ENCODE measurements around the gene ZNF385C. TPM values are rescaled to one million over a fixed set of nuclear protein-coding genes. Genes with fewer than 3 reads are reported as not detected.
A peak's percentile ranks its signal among the peaks of the same experiment; 100 is the strongest.

ZNF385C gene
- total and polyA plus RNA-seq, 2 donors (not counting 1 experiment from before 2014, with no cell fraction given) = under 0.01 to 0.03 TPM

DNA sequence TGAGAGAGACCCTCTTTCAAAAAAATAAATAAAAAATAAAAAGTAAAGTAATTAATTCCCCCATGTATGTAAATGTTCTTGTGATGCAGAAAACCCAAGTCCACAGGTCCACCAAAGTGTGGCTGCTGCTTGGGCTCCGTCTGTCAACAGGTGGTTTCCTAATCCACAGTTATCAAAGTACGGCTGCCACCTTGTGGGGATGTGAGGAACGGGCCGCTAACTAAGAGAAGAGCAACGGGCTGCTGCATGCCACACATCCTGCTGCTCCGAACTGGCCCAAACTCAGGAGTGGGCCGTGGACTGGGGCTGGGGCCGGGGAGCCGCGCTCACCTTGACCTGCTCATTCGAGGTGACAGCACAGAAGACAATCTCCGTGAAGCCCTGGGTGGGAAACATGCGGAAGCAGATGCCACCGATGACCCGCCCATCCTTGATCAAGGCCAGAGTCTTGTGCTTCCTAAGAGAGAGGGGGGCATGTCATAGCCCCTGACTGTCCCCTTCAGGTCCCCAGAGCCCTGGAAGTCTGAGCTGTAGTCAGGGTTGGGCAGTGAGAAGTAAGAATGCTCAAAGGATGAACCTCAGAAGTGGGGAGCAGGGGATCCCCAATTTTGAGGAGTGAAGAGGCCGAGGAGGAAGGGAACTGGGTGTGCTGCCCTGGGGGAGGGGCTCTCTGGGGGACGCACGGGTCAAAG, 18.6 kb upstream of the ZNF385C start:
- Histone ChIP-seq H2AFZ (ENCODE audit: low read length) (no peak overlapping the region), H4K20me1 (ENCODE audit: control insufficient read depth, extremely low read depth, insufficient read depth, low read length) (no peaks in the 10 kb centered on the region), H3K36me3 (ENCODE audit: control insufficient read depth, insufficient read depth, low read length) (peaks cover 21% of the 10 kb centered on the region), H3K27ac (ENCODE audit: insufficient read depth, low read length) (peak overlapping the region; percentile 27), H3K9ac (ENCODE audit: insufficient read depth, low read length) (peak overlapping the region; percentile 16), H3K4me1 (ENCODE audit: control insufficient read depth, extremely low read depth, insufficient read depth, low read length) (peaks cover 12% of the 10 kb centered on the region), H3K9me3 (ENCODE audit: control insufficient read depth, insufficient read depth, low read depth, low read length) (no peaks in the 10 kb centered on the region), H3K4me2 (ENCODE audit: extremely low read depth, insufficient read depth, low read length) (no peak overlapping the region), H3K27me3 (ENCODE audit: control insufficient read depth, insufficient read depth, low read length) (no peaks in the 10 kb centered on the region), H3K79me2 (ENCODE audit: control insufficient read depth, insufficient read depth, low read length) (no peaks in the 10 kb centered on the region), H3K4me3 (replicated peaks in 1 of 4; ENCODE audit: control extremely low read depth in 1 of 4, insufficient read depth in 1 of 4, low read depth in 3 of 4, low read length in 4 of 4) (no peak overlapping the region)
- no peak for TF ChIP-seq EZH2 (IDR thresholded peaks at IDR 0.05; ENCODE audit: low read length, missing control alignments)
- TF ChIP-seq, protein P1, sequence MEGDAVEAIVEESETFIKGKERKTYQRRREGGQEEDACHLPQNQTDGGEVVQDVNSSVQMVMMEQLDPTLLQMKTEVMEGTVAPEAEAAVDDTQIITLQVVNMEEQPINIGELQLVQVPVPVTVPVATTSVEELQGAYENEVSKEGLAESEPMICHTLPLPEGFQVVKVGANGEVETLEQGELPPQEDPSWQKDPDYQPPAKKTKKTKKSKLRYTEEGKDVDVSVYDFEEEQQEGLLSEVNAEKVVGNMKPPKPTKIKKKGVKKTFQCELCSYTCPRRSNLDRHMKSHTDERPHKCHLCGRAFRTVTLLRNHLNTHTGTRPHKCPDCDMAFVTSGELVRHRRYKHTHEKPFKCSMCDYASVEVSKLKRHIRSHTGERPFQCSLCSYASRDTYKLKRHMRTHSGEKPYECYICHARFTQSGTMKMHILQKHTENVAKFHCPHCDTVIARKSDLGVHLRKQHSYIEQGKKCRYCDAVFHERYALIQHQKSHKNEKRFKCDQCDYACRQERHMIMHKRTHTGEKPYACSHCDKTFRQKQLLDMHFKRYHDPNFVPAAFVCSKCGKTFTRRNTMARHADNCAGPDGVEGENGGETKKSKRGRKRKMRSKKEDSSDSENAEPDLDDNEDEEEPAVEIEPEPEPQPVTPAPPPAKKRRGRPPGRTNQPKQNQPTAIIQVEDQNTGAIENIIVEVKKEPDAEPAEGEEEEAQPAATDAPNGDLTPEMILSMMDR (conservative IDR thresholded peaks at IDR 0.05 in 1 of 2, IDR thresholded peaks at IDR 0.05 in 1 of 2; ENCODE audit: low read depth in 1 of 2, low read length in 2 of 2) = peak; percentile 82 to 84
- peak; percentile 60 to 81 for DNase-seq (ENCODE audit: low read depth in 2 of 2)

DNA sequence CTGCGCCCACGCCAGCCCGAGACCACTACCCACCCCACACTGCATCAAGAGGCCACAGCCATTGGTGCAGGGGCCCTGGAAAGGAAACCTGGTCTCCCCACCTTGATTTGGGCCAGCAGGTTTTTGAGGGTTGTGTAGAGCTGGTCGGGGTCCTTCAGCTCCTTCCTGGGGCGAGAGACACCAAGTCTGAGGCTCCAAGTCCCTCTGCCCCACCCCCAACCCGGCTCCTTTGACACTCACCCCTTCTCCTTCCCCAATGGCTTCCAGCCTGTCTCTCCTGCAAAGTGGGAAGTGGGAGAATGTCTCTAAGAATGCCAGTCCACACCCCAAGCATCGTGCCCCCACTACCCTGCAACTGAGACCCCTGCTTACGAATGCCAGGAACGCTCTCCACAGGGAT, 15.8 kb upstream of the ZNF385C start:
- Histone ChIP-seq H3K27me3 (ENCODE audit: control insufficient read depth, insufficient read depth, low read length) (no peaks in the 10 kb centered on the region), H3K9me3 (ENCODE audit: control insufficient read depth, insufficient read depth, low read depth, low read length) (no peaks in the 10 kb centered on the region), H3K4me2 (ENCODE audit: extremely low read depth, insufficient read depth, low read length) (no peak overlapping the region), H3K36me3 (ENCODE audit: control insufficient read depth, insufficient read depth, low read length) (peaks cover 21% of the 10 kb centered on the region), H3K9ac (ENCODE audit: insufficient read depth, low read length) (no peak overlapping the region), H2AFZ (ENCODE audit: low read length) (no peak overlapping the region), H3K27ac (ENCODE audit: insufficient read depth, low read length) (no peak overlapping the region), H3K4me3 (replicated peaks in 1 of 4; ENCODE audit: control extremely low read depth in 1 of 4, insufficient read depth in 1 of 4, low read depth in 3 of 4, low read length in 4 of 4) (no peak overlapping the region), H3K4me1 (ENCODE audit: control insufficient read depth, extremely low read depth, insufficient read depth, low read length) (peaks cover 9% of the 10 kb centered on the region), H4K20me1 (ENCODE audit: control insufficient read depth, extremely low read depth, insufficient read depth, low read length) (no peaks in the 10 kb centered on the region), H3K79me2 (ENCODE audit: control insufficient read depth, insufficient read depth, low read length) (no peaks in the 10 kb centered on the region)
- no peak for DNase-seq (ENCODE audit: low read depth in 2 of 2)
- TF ChIP-seq, protein P1 (conservative IDR thresholded peaks at IDR 0.05 in 1 of 2, IDR thresholded peaks at IDR 0.05 in 1 of 2; ENCODE audit: low read depth in 1 of 2, low read length in 2 of 2) = no peak
- TF ChIP-seq EZH2 (IDR thresholded peaks at IDR 0.05; ENCODE audit: low read length, missing control alignments) = no peak

DNA sequence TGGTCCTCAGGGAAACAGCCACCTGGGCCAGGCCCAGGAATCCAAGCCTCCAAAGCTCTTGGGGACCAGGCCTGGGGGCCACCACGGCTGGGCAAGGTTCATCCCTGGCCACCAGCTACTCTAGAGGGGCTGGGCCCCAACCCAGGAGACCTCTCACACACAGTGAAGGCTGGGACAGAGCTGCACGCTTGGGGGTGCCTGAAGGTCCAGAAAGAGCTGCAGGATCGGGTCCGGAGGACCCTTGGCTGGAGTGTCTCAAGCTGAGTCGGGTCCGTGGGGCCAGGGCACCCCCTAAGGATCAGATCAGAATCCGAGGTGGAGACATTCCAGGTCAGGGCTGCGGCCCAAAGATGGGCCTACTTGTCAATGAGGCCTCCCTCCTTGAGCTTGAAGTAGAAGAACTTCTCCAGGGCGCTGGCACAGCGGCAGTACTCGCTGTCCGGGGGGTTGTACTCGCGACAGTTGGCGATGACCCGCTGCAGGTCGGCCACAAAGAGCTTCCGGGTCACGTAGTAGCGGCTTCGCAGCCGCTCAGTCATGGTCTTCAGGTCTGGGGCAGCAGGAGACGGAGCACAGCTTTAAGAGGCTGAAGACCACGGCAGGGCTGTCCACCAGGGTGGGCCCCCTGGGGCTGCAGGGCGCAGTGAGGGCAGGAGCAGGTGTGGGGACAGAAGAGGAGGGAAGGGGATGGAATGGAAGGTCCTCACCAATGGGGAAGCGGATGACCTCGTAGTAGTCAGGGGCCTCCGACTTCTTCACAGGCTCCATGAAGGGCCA, 15.2 kb upstream of the ZNF385C start:
- peak overlapping the region; percentile 68 for H3K27ac ChIP-seq (ENCODE audit: insufficient read depth, low read length)
- no peaks in the 10 kb centered on the region for H3K9me3 ChIP-seq (ENCODE audit: control insufficient read depth, insufficient read depth, low read depth, low read length)
- peaks cover 20% of the 10 kb centered on the region for H3K36me3 ChIP-seq (ENCODE audit: control insufficient read depth, insufficient read depth, low read length)
- peaks cover 9% of the 10 kb centered on the region for H3K4me1 ChIP-seq (ENCODE audit: control insufficient read depth, extremely low read depth, insufficient read depth, low read length)
- H4K20me1 ChIP-seq (ENCODE audit: control insufficient read depth, extremely low read depth, insufficient read depth, low read length) = no peaks in the 10 kb centered on the region
- DNase-seq (ENCODE audit: low read depth in 2 of 2) = no peak
- H3K27me3 ChIP-seq (ENCODE audit: control insufficient read depth, insufficient read depth, low read length) = no peaks in the 10 kb centered on the region
- H3K79me2 ChIP-seq (ENCODE audit: control insufficient read depth, insufficient read depth, low read length) = no peaks in the 10 kb centered on the region
- no peak overlapping the region for H3K4me3 ChIP-seq (replicated peaks in 1 of 4; ENCODE audit: control extremely low read depth in 1 of 4, insufficient read depth in 1 of 4, low read depth in 3 of 4, low read length in 4 of 4)
- no peak for TF ChIP-seq EZH2 (IDR thresholded peaks at IDR 0.05; ENCODE audit: low read length, missing control alignments)
- TF ChIP-seq, protein P1 (conservative IDR thresholded peaks at IDR 0.05 in 1 of 2, IDR thresholded peaks at IDR 0.05 in 1 of 2; ENCODE audit: low read depth in 1 of 2, low read length in 2 of 2) = no peak
- H2AFZ ChIP-seq (ENCODE audit: low read length) = no peak overlapping the region
- H3K9ac ChIP-seq (ENCODE audit: insufficient read depth, low read length) = no peak overlapping the region
- no peak overlapping the region for H3K4me2 ChIP-seq (ENCODE audit: extremely low read depth, insufficient read depth, low read length)
